Measurements from ENCODE around the gene PNPLA3.

GRCh38 chr22:43888740-43889139, 34.9 kb upstream of the PNPLA3 start:
- TF ChIP-seq CTCF (IDR thresholded peaks at IDR 0.05; ENCODE audit: low read depth, low read length) (no peak), POLR2A (IDR thresholded peaks at IDR 0.05; ENCODE audit: extremely low read depth, insufficient read length) (no peak)
